GM11168 (cell line): ENCODE measurements around the gene HOXD13.

ENCODE experiments used
- in situ Hi-C: fragments of 300-500 bp; cut with MboI; formaldehyde crosslinking; loops from one replicate; pipeline ENCODE4 v1.12.0; 2022; ENCODE audit warnings: low sequenced_read_pairs; ENCODE audit not compliant: unreplicated experiment

The HOXD13 gene

DNA sequence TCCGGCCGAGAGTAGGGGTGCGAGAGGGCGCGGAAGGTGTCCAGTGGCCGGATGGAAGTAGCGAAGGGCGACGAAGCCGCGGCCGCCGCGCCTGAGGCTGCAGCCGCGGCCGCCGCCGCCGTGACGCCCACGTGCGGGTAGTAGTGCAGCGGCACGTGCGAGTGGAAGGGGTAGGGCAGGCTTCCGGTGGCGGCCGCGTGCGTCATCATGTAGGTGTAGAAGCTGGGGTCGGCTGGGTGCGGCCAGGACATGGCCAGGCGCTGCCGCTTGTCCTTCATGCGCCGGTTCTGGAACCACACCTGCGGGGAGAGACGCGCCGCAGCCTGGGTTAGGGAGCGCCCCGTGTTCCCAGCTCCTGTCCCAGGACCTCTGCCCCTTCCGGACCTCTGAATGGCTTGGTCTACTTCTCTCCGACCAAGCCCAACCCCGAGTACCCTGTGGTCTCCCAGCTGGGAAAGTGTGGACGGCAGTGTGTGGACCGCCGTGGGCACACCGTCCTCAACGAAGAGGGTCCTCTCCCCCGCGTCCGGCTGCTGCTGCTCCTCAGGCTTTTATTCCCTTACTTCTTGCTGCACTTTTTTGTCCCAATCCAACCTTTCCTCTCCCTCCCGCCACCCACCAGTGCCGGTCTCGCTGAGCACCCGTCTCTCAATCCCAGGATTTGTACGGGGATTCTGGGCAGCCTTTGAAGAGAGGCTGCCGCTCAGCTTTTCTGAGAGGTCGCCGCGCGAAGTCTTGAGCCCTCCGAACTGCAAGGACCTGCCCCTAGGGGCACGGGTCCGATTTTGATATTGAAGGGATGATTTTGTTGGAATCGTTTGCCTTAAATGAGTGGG is 11.8 kb upstream of the HOXD13 start:
- in situ Hi-C loops, result no loop called here

- in situ Hi-C loops, result no loop called here
Measured at GRCh38 chr2:176081376-176081836, 11.1 kb upstream of the HOXD13 start.

GRCh38 chr2:176081837-176082524 is 10.5 kb upstream of the HOXD13 start:
- in situ Hi-C loops, result no loop called here

GRCh38 chr2:176082525-176082823 is 10.0 kb upstream of the HOXD13 start:
- in situ Hi-C loops, result no loop called here

DNA sequence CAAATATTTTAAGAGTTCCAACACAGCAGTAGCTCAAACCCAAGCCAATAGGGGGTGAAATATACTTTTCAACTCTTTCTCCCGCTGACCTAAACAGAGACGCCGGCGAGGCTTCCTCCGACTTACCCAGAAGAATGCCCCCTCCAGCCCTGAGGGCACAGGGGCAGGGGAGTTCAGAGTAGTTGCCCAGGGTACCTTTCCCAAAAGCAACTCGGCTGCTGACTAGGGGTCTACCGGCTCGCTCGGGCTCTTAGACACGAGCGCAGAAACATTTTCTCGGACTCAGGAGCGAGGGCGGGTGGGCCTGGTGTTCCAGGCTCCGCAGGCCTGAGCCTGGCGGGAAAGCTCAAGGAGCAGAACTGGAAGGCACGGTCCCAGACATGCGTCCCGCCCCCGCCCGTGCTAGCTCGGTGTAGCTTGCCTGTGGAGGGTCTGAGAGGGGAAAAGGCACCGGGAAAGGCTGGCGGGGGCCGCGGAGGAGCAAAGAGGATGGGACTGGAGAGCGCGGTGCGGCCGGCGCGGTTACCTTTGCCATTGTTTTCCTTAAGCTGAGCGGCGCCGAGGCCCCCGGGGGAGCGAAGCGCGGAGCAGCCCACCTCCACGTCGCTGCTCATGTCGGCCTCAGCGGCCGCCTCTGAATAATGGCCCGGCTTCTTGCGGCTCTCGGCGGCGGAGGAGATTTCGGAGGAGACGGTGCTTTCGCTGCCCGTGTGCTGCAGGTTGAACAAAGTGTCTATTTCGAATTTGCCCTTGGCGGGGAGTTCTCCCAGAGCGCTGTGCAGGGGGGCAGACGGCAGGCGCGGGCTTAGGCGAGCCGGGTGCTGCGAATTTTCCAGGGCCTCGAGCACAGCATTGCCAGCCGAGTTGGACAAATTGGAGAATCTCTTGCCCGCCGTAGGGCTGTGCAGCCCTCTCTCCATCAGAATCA is 9.4 kb upstream of the HOXD13 start:
- in situ Hi-C loops, result no loop called here

- in situ Hi-C loops, result no loop called here
Measured at GRCh38 chr2:176083796-176084261, 8.7 kb upstream of the HOXD13 start, which contains the start of gene EVX2. EVX2 (minus strand) TSS chr2:176083962; CDS start chr2:176083776, 186 bp downstream.

GRCh38 chr2:176084611-176085119 is 7.9 kb upstream of the HOXD13 start:
- in situ Hi-C loops, result no loop called here

DNA sequence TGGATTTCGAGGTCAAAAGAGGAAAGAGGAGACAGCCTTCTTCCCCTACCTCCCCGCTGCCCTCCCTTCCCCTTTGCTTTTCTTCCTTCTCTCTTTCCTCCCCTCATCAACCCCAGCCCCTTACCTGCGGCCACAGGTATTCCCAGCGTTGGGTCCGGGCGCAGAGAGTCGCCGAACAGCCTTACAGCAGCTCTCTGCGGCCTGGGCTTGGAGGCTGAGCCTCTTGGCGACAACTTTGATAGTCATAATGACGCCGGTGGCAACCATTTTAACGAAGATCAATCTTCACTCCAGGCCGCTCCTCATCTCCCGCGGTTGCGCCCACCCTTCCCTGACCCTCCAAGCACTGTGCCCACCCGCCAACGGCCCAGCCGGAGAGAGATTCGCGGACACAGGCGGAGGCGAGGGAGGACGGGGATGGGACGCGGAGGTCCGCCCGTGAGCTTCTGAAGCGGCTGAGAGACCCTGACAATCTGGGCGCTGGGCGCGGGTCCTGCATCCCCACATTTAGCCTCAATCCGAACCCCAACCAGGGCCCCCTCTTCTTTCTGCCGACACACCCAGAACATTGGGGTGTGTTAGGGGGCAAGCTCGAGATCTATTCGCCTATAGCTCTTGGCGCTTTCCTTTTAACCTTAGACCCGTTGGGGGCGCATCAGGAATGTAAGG is 7.3 kb upstream of the HOXD13 start:
- in situ Hi-C loops, result no loop called here

DNA sequence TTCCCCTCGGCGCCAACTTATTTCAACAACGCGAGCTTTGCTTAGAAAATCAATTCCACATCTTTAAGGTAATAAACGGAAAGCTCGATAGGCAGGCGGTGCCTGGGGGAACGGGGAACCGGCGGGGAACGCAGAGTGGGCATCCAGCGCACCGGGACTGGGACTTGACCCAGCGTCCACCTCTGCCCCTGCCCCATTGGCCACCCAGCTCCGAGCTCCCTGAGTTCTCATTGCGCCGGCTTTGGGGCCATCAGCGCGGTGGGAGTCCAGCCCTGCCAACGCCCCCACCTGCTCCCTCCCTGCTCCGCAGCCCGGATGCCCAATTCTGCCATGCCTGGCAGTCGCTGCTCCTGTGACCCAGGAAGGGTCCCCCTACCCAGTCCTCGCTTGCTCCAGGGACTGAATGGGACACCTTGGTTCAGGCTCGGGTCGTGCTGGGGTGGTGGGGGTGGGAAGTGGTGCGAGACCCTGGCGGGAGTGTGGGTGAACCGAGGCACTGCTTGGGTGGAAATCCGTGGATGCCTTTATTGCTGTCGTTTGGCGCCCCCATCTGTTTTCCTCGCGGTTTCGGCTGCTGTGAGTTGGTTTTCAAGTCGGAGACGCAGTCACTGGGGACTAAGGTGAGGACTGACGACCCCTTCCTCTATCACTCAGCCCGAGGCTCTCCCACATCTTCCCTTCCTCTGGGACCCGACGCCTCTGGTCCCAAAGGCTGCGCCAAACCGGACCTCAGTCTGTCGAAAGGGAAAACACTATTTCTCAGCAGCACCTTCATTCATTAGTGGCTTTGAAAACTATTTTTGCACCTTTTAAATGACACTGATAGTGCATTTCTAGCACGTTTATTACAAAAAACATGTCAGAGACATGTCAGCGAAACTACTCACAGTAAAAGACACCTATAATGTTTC is 6.4 kb upstream of the HOXD13 start:
- in situ Hi-C loops, result no loop called here

- in situ Hi-C loops, result no loop called here
Measured at GRCh38 chr2:176087330-176088047, 5.0 kb upstream of the HOXD13 start.

GRCh38 chr2:176088048-176088936 is 4.2 kb upstream of the HOXD13 start:
- in situ Hi-C loops, result no loop called here

DNA sequence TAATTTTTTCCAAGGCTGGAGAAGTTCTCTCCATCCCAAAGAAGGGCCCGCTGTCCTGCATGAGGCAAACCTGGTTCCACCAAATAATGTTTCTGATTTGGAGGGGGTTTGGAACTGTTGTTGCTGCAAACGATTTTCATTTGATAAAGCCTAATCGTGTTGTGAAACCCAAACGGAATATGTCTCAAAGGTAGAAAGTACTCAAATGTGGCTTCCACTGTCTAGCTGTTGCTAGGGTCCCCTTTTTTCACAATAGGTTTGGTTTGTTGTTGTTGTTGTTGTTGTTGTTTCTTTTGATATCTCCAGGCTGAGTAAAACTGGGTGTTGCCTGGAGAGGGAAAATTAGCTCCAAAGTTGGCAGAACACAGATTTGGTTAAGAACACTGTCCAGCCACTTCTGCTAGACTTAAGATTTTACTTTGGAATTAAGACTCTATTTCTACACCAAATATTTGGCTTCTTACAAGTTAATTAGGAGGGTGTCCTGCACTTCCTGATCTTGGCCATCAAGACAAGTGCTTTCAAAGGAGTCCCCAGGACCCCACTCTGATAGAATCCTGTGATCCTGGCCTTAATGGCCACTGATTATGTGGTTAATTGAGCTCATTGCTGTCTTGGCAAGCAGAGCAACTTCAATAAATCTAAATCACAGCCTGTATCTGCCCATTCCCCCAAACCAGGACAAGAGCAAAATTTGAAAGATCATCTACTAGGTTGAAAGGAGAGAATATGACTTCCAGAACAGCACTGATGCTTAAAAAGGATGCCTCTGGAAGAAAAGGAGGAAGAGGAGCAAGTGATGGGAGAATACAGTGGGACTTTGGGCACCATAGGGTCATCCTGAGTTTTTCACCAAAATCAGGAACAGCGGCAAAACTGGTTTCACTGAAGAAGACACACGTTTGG is 3.3 kb upstream of the HOXD13 start:
- in situ Hi-C loops, result no loop called here

- in situ Hi-C loops, result no loop called here
Measured at GRCh38 chr2:176089843-176090395, 2.6 kb upstream of the HOXD13 start.

DNA sequence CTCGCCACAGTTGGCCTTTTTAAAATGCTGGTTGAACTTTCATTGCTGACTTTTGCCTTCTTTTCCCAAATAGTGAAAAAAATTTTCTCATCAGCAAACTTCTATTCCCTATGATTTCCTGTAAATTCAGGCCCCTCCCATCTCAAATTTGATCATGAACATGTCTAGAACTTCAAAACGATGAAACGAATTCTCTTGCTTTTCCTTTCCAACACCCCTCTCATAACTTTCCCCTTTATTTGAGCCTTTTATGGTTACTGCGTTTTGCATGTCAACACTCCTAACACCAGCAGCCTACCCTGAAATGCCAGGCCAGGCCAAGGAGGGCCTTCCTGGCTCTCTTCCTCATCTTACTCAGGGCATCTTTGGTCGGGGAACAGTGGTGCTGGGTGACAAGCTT is 1.7 kb upstream of the HOXD13 start:
- in situ Hi-C loops, result no loop called here

DNA sequence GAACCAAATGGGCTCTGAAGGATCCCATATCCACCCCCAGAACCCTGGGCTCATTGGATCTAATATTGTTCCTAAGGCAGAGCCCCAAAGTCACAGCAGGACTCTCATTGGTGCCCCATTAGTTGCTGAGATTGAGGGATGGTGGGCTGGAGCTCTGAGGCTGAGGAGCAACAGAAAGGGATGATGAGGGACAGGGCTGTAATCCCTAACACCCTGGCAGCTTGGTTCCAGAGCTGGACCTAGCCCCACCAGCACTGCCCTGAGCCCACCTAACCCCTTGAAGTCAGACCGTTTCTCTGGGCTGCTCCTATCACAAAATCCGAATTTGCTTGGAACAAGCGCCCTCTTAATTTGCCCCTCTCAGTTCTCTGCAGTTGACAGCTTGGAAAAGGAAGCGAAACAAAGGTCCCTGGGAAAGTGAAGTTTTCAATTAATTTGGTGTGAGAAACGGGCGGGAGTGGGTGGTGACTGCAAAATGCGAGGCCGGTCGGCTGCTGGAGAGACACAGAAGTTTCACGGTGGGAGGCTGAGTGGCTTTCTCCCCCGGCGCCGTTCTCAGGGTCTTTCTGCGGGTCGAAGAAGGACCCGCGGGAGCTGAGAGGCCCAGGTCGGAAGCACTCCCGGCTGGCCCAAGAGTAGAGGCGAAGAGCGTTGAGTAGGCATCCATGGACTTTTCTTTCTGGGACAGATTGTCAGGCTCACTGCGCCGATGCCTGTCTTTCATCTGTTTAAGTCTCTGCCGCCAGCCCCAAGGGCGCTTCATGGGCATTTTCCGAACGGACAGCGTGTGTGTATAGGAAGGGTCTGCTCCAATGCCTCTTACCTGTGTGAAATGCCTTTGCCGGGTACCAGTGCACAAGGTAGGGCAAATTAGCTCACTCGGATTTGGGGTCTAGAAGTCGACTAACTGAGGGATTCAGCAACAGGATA is 927 bp upstream of the HOXD13 start:
- in situ Hi-C loops, result no loop called here
